GM19452 (cell line): Measurements from ENCODE around the gene ABCG1.

ENCODE experiments used
- ATAC-seq: cut with Tn5 transposase; IDR thresholded peaks from one replicate; pipeline ENCODE4 v1.9.1; 2021; ENCODE audit not compliant: unreplicated experiment

The ABCG1 gene

DNA sequence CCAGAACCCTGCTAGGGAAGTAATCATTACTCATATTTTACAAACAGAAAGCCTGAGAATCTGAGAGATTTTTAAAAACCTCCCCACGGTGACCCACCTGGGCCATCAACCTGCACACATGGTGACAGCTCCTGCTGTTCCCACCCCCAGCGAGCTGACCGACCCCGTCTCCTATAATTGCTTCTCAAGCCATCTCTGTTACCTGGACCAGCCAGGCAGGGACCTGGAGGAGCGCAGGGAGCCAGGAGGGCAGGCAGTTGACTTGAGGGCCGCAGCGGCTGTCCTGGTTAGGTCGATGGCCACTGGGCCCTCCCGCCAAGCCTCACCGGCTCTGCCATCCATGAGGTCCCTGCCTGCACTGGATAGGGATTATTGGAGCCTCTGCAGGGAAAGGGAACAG, 124.2 kb downstream of the ABCG1 start:
- ATAC-seq: no peak

DNA sequence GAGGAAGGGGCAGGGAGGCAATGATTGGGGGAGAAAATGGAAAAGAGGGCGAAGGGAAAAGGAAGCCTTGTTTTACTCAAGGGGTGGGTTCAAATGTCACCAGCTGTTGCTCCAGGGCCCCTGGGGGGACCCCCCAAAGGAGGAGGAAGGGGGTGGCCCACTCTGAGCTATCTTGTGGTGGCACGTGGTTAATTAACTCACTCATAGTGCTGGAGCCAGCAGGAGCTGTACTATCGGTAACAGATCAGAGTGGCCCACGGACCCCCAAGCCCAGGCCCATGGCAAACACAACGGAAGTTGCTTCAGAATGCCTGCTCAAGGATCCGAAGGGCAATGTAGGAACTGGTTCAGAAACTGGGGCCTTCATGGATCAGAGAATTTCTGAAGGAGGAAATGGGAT, 124.6 kb downstream of the ABCG1 start:
- no peak for ATAC-seq

DNA sequence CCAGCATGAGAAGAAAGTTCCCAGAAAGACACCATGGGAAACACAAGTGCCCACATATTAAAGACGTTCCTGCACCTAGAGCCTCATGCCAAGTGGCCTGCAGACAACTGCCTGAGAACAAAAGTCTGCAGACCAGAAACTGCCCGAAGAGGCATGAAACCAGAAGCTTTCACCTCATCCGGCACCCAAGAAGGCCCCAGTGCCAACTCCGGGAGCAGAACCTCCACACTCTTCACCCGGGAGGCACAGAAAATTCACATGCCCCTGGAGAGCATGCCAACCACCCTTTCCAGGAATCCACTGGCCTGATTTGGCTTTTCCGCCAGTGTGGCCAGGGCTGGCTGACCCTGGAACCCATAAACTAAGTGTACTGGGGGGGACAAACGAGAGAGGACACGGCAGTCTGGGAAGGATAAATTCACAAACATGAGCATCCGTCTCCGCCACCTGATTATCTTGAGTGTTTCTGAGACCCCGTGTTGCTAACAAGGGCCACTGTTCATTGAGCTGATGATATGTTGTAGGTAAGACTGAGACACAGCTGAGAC, 125.1 kb downstream of the ABCG1 start:
- ATAC-seq: no peak

DNA sequence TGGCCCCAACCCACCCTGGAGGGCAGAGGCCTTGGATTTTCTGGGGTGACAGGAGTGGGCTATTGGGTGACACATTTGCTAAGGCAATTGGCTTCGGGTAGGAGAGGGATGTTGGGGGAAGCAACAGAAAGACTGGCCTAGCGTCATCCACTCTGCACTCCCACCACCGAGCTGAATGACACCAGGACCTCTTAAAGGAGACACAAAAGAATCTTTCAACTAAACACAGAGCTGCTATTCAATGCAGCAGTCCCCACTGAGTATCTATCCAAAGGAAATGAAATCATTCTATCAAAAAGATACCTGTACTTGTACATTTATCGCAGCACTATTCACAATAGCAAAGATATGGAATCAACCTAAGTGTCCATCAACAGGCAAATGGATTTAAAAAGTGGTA, 125.7 kb downstream of the ABCG1 start:
- ATAC-seq: no peak

DNA sequence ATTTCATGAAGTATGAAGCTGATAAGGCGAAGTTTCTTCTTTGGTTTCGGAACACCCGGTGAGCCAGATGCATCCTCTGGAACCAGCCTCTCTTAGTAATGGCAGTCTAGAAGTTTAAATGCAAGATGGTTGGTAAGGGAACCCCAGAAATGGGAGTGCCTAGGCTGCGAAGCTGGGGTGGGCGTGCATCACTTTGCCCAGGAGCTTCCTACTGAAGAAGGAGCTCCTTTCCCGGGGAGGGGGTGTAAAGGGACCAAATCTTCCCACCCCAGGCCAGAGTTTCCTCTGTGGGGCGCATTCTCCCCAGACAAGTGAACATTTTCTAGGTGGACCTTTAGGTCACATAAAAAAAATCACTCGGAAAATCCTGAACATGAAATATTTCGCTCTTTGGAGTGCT, 127.5 kb downstream of the ABCG1 start:
- ATAC-seq: no peak
